HCT116 (cell line): ENCODE data around the gene GSAP. TPM values are rescaled to one million over a fixed set of nuclear protein-coding genes. Genes with fewer than 3 reads are reported as not detected.

ENCODE experiments used
- ATAC-seq: fragments of 200-7000 bp; cut with Tn5 transposase; 2 replicates; pipeline ENCODE4 v1.9.1; 2020; ENCODE audit warnings: mild to moderate bottlenecking, moderate library complexity
- BruUV-seq: library from RNA; stranded (reverse); fragments of 400-500 nt; replicated peaks from 2 replicates; lab custom pipeline; 2021; lab: Mats Ljungman, UMichigan
- CTCF ChIA-PET: fragments of 300-600 bp; sonication (Branson Sonifier 250); formaldehyde crosslinking; loops from one replicate; lab custom pipeline; 2021; ENCODE audit warnings: antibody characterized with exemption; lab: Charles Lee
- POLR2A ChIA-PET: fragments of 300-600, 350-600 bp; sonication (Branson Sonifier 250); formaldehyde crosslinking; loops from one replicate; lab custom pipeline; 2021; ENCODE audit warnings: antibody characterized with exemption; lab: Charles Lee
- RAD21 ChIA-PET, 2 experiments: fragments of 300-600 bp; sonication (Branson Sonifier 250); formaldehyde crosslinking; loops; one replicate each; lab custom pipeline; 2023; ENCODE audit warnings: low total read pairs in 2 of 2; ENCODE audit not compliant: uncharacterized antibody in 2 of 2, unreplicated experiment in 2 of 2, low non-redundant PET in 1 of 2; lab: Charles Lee
- DNase-seq: peaks from one replicate; pipeline ENCODE4 v3.0.0-alpha.2; 2010; ENCODE audit warnings: low read depth, low spot score
- H2AFZ ChIP-seq: fragments of 200-600 bp; shearing (Covaris generic), sonication (generic); 2 replicates; pipeline ENCODE4 v1.6.1; 2017; ENCODE audit warnings: low read depth, mixed run types, mixed read lengths, antibody characterized with exemption, low read length; ENCODE audit not compliant: poor library complexity, severe bottlenecking
- H3K27ac ChIP-seq: 2 replicates; pipeline ENCODE4 v1.5.1; 2012; ENCODE audit warnings: low read depth, low read length
- H3K27me3 ChIP-seq: fragments of 200-600 bp; sonication (generic); 2 replicates; pipeline ENCODE4 v1.6.1; 2016; ENCODE audit warnings: mixed run types, low read length, mixed read lengths; ENCODE audit not compliant: insufficient read depth
- H3K36me3 ChIP-seq, 2 experiments: fragments of 200-500 bp in 1 of 2; fragments of 200-600 bp in 1 of 2; sonication (Bioruptor generic) in 1 of 2; sonication (generic) in 1 of 2; 2 replicates each; pipeline versions ENCODE4 v1.5.1 to v1.6.1; 2014 to 2016; ENCODE audit warnings: low read length in 2 of 2, inconsistent platforms in 1 of 2, mixed read lengths in 1 of 2, mixed run types in 1 of 2; ENCODE audit not compliant: insufficient read depth in 2 of 2, control insufficient read depth in 1 of 2
- H3K4me1 ChIP-seq, 2 experiments: fragments of 200-600 bp in 1 of 2; sonication (generic) in 1 of 2; 2 replicates each; pipeline versions ENCODE4 v1.5.1 to v1.6.1; 2012 to 2017; ENCODE audit warnings: low read length in 2 of 2, inconsistent platforms in 1 of 2, mild to moderate bottlenecking in 1 of 2, mixed read lengths in 1 of 2, mixed run types in 1 of 2, moderate library complexity in 1 of 2; ENCODE audit not compliant: insufficient read depth in 2 of 2, control insufficient read depth in 1 of 2
- H3K4me2 ChIP-seq: fragments of 200-600 bp; sonication (generic); 2 replicates; pipeline ENCODE4 v1.6.1; 2017; ENCODE audit warnings: mixed run types, low read length, mixed read lengths
- H3K4me3 ChIP-seq, 2 experiments: fragments of 200-600 bp in 1 of 2; sonication (generic) in 1 of 2; replicated peaks in 1 of 2; 2 replicates each; pipeline ENCODE4 v1.5.1; 2011 to 2016; ENCODE audit warnings: low read length in 2 of 2, control low read depth in 1 of 2, low read depth in 1 of 2, mild to moderate bottlenecking in 1 of 2, mixed read lengths in 1 of 2, mixed run types in 1 of 2
- H3K79me2 ChIP-seq: fragments of 200-600 bp; sonication (generic); 2 replicates; pipeline ENCODE4 v1.6.1; 2017; ENCODE audit warnings: mild to moderate bottlenecking, mixed run types, low read length, moderate library complexity, mixed read lengths; ENCODE audit not compliant: insufficient read depth
- H3K9ac ChIP-seq: fragments of 200-600 bp; sonication (generic); 2 replicates; pipeline ENCODE4 v1.6.1; 2016; ENCODE audit warnings: low read length, mixed read lengths
- H3K9me2 ChIP-seq: fragments of 200-600 bp; sonication (generic), shearing (Covaris generic); 2 replicates; pipeline ENCODE4 v1.6.1; 2017; ENCODE audit warnings: mixed run types, mild to moderate bottlenecking, moderate library complexity; ENCODE audit not compliant: insufficient read depth
- H3K9me3 ChIP-seq, 2 experiments: fragments of 200-500 bp in 1 of 2; fragments of 200-600 bp in 1 of 2; sonication (Bioruptor generic) in 1 of 2; sonication (generic) in 1 of 2; 2 replicates each; pipeline ENCODE4 v1.6.1; 2014 to 2017; ENCODE audit warnings: low read length in 2 of 2, mixed read lengths in 2 of 2, inconsistent platforms in 1 of 2, low read depth in 1 of 2, mild to moderate bottlenecking in 1 of 2, mixed run types in 1 of 2, moderate library complexity in 1 of 2; ENCODE audit not compliant: control insufficient read depth in 1 of 2, insufficient read depth in 1 of 2
- H4K20me1 ChIP-seq: fragments of 200-600 bp; sonication (generic), shearing (Covaris generic); 2 replicates; pipeline ENCODE4 v1.6.1; 2017; ENCODE audit warnings: mixed run types, mild to moderate bottlenecking, moderate library complexity; ENCODE audit not compliant: insufficient read depth
- CBX3 ChIP-seq: IDR thresholded peaks from 2 replicates; pipeline ENCODE4 v1.6.1; 2012; ENCODE audit warnings: low read depth
- CEBPB ChIP-seq: IDR thresholded peaks from 2 replicates; pipeline ENCODE4 v1.6.1; 2012; ENCODE audit warnings: low read depth
- CTCF ChIP-seq, 3 experiments: fragments of 200-600 bp in 1 of 3; sonication (generic) in 1 of 3; IDR thresholded peaks in 2 of 3; conservative IDR thresholded peaks in 1 of 3; 2 replicates each; pipeline ENCODE4 v1.5.1; 2012 to 2017; ENCODE audit warnings: low read depth in 2 of 3, low read length in 2 of 3, antibody characterized with exemption in 1 of 3, borderline replicate concordance in 1 of 3, control low read depth in 1 of 3, mild to moderate bottlenecking in 1 of 3, mixed read lengths in 1 of 3, mixed run types in 1 of 3, moderate library complexity in 1 of 3; ENCODE audit not compliant: insufficient read depth in 1 of 3
- ELF1 ChIP-seq: IDR thresholded peaks from 2 replicates; pipeline ENCODE4 v1.6.1; 2012; ENCODE audit warnings: low read depth, borderline replicate concordance
- EZH2 ChIP-seq: fragments of 200-600 bp; sonication (generic); IDR thresholded peaks from 2 replicates; pipeline ENCODE4 v1.6.1; 2017; ENCODE audit warnings: antibody characterized with exemption, mixed run types
- JUND ChIP-seq: IDR thresholded peaks from 2 replicates; pipeline ENCODE4 v1.6.1; 2012
- SP1 ChIP-seq: IDR thresholded peaks from 2 replicates; pipeline ENCODE4 v1.6.1; 2012; ENCODE audit warnings: low read depth
- SRF ChIP-seq: IDR thresholded peaks from 2 replicates; pipeline ENCODE4 v1.6.1; 2012; ENCODE audit warnings: low read depth
- YY1 ChIP-seq: IDR thresholded peaks from 2 replicates; pipeline ENCODE4 v1.6.1; 2011; ENCODE audit warnings: low read length, low read depth, moderate library complexity, mild to moderate bottlenecking; ENCODE audit not compliant: insufficient replicate concordance; ENCODE audit errors: extremely low read depth
- ZFX ChIP-seq: fragments of 450-650 bp; IDR thresholded peaks from 2 replicates; pipeline ENCODE4 v1.6.1; 2017
- intact Hi-C: fragments of 100-400 bp; cut with micrococcal nuclease; formaldehyde crosslinking; loops from 2 replicates; pipeline ENCODE4 v1.10.0; 2022
- total RNA-seq: library from RNA; stranded (reverse); gene quantifications from one replicate; pipeline ENCODE4 v1.2.1, GENCODE V29; 2021; ENCODE audit not compliant: unreplicated experiment
- TF ChIP-seq, protein P1 (sequence below): IDR thresholded peaks from 2 replicates; pipeline ENCODE4 v1.6.1; 2012

Gene GSAP
- total RNA-seq, 1 experiment from 2014 or later, result not detected

DNA sequence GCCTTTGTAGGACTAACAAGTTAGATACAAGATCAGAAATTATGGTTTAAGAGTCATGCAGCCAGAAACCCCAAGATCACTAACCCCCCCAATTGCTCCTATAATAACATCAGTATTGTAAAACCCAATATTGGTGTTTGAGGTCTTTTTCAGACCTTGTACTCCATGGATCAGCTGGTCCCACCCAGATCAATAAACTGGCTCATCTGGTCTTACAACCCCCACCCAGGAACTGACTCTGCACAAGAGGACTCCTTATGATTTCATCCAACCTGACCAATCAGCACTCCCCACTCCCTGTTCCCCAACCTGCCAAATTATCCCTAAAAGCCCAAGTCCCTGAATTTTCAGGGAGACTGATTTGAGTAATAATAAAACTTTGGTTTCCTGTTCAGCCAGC is 6.4 kb upstream of the GSAP start:
- TF ChIP-seq CEBPB (no peak), YY1 (no peak), ELF1 (no peak), SP1 (no peak), EZH2 (no peak), CTCF (IDR thresholded peaks at IDR 0.05 in 2 of 3, conservative IDR thresholded peaks at IDR 0.05 in 1 of 3; ENCODE audit: borderline replicate concordance in 1 of 3, insufficient read depth in 1 of 3, low read depth in 2 of 3, low read length in 2 of 3) (no peak), SRF (no peak), CBX3 (no peak), ZFX (no peak), JUND (no peak)
- TF ChIP-seq, protein P1, sequence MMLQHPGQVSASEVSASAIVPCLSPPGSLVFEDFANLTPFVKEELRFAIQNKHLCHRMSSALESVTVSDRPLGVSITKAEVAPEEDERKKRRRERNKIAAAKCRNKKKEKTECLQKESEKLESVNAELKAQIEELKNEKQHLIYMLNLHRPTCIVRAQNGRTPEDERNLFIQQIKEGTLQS, result no peak
- no peak for DNase-seq
- Histone ChIP-seq H3K79me2 (no peaks in the 10 kb centered on the region), H2AFZ (no peak overlapping the region), H3K4me3 (no peak overlapping the region), H3K36me3 (no peaks in the 10 kb centered on the region), H4K20me1 (no peaks in the 10 kb centered on the region), H3K27me3 (no peaks in the 10 kb centered on the region), H3K4me2 (no peak overlapping the region), H3K9ac (no peak overlapping the region), H3K4me1 (peaks cover 0 to 14% of the 10 kb centered on the region in 2 experiments; a peak in 2 of 4 replicates), H3K9me3 (no peaks in the 10 kb centered on the region), H3K9me2 (no peaks in the 10 kb centered on the region), H3K27ac (no peak overlapping the region)
- ATAC-seq, result no peak
- intact Hi-C loops, result no loop called here
- ChIA-PET POLR2A (no interaction called here), CTCF (no interaction called here), RAD21 (no interaction called here)
- BruUV-seq, result no TSS peak
